Airway epithelial cell (primary cell): ENCODE results near the gene SLC26A11. TPM values are rescaled to one million over a fixed set of nuclear protein-coding genes. Genes with fewer than 3 reads are reported as not detected.

Experiments
- total RNA-seq: library from RNA; depleted of rRNA; stranded (reverse); fragments of >200 nt; gene quantifications from 2 replicates; pipeline ENCODE4 v1.2.3, GENCODE V29; 2015

SLC26A11 gene
- 3.8 and 3.9 TPM in 2 replicates for total RNA-seq

GRCh38 chr17:80220054-80220735 lies at the start of gene SLC26A11, which contains the start of gene SGSH:
Gene SLC26A11, plus strand, starts transcription at chr17:80220427. Its CDS starts 1,134 bp downstream, at chr17:80221561.
Gene SGSH, minus strand, starts transcription at chr17:80220333. Its CDS starts 20 bp downstream, at chr17:80220313.

DNA sequence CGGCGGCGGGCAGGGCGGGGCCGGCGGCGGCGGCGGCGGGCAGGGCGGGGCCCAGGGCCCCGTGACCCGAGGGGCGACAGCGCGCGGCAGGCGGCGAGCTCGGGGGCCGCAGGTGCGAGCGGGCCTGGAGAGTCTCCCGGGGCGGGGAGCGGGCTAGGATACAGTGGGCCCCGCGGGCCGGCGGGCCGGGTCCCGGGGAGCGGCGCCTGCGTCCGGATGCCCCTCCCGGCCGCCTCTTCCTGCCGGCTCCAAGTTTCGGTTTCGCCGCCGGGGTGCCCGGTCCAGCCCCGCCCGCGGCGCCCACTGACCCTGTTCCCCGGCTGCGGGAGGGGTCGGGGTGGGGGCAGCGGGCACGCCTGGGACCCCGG lies 40.5 kb downstream of the SLC26A11 start, which contains the start of gene RNF213:
TSS of gene RNF213 (plus strand) at position 62 of the 368 bp plus-strand sequence. CDS start 2,830 bp downstream, outside the sequence.

Other genes with a start within 250 kb of the SLC26A11 start
- gene TBC1D16, start 184.6 kb upstream of the SLC26A11 start, total RNA-seq = 16.3 and 22.1 TPM in 2 replicates
- gene CCDC40, start 183.8 kb upstream of the SLC26A11 start, total RNA-seq = 0.19 and 0.99 TPM in 2 replicates
- 40.2 and 52.5 TPM in 2 replicates for gene GAA, start 118.8 kb upstream of the SLC26A11 start, total RNA-seq
- gene EIF4A3, start 73.3 kb upstream of the SLC26A11 start, total RNA-seq = 85.4 and 89.2 TPM in 2 replicates
- 5.5 and 8.3 TPM in 2 replicates for gene CARD14, start 50.4 kb upstream of the SLC26A11 start, total RNA-seq
- gene SGSH, start 94 bp upstream of the SLC26A11 start, total RNA-seq = 5.4 and 10.0 TPM in 2 replicates
- gene RNF213, start 40.4 kb downstream of the SLC26A11 start, total RNA-seq = 14.5 and 27.3 TPM in 2 replicates
- 15.3 and 16.4 TPM in 2 replicates for gene ENDOV, start 194.7 kb downstream of the SLC26A11 start, total RNA-seq